PFSK-1 (cell line): ENCODE data around the gene SND1.

Experiments
- REST ChIP-seq, 2 experiments: IDR thresholded peaks; 2 replicates each; pipeline versions ENCODE4 v1.6.1 to v1.8.0; 2011 to 2012; ENCODE audit warnings: low read depth in 2 of 2, low read length in 2 of 2, control low read depth in 1 of 2, inconsistent platforms in 1 of 2, mild to moderate bottlenecking in 1 of 2, moderate library complexity in 1 of 2; ENCODE audit not compliant: insufficient read depth in 1 of 2
- TAF1 ChIP-seq: IDR thresholded peaks from 2 replicates; pipeline ENCODE4 v1.6.1; 2012; ENCODE audit warnings: low read length, control low read depth, borderline replicate concordance; ENCODE audit not compliant: insufficient read depth

DNA sequence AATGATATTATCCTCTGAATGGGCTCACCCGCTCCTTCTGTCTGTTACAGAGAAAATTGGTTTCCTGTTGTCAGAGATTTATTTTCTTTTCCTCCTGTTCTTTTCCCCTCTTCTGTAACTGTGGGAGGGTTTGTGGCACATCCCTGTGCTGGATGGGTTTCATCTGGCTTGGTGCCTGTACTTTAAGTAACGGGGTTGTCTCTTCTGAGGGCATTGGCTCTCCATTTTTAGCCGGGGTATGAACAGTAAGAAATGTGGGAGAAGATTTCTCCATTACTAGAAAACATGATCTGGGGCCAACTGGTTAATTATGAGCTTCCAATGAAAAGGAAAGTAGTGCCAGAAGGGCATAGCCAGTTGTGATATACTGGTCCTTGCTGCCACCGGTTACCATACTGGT lies 142.6 kb downstream of the SND1 start:
- TF ChIP-seq TAF1 (no peak), REST (IDR thresholded peaks at IDR 0.05; ENCODE audit: insufficient read depth in 1 of 2, low read depth in 2 of 2, low read length in 2 of 2) (no peak)
